ENCODE data around the gene LEPROT.

LEPROT gene

GRCh38 chr1:65434255-65434654, 13.8 kb downstream of the LEPROT start:
- TF ChIP-seq CTCF (IDR thresholded peaks at IDR 0.05; ENCODE audit: insufficient read depth, low read length, poor library complexity, severe bottlenecking) = no peak
- Histone ChIP-seq H3K27me3 (replicated peaks; ENCODE audit: control insufficient read depth, insufficient read depth, low read length) (no peaks in the 10 kb centered on the region), H3K36me3 (ENCODE audit: control insufficient read depth, insufficient read depth, low read length) (peaks cover 3% of the 10 kb centered on the region), H3K4me3 (replicated peaks; ENCODE audit: low read depth, low read length) (no peak overlapping the region)
- DNase-seq (ENCODE audit: extremely low read depth, insufficient read length) = no peak

- no peak overlapping the region for H3K4me3 ChIP-seq (replicated peaks; ENCODE audit: low read depth, low read length)
- peaks cover 3% of the 10 kb centered on the region for H3K36me3 ChIP-seq (ENCODE audit: control insufficient read depth, insufficient read depth, low read length)
- TF ChIP-seq CTCF (IDR thresholded peaks at IDR 0.05; ENCODE audit: insufficient read depth, low read length, poor library complexity, severe bottlenecking) = no peak
- DNase-seq (ENCODE audit: extremely low read depth, insufficient read length) = no peak
- H3K27me3 ChIP-seq (replicated peaks; ENCODE audit: control insufficient read depth, insufficient read depth, low read length) = no peaks in the 10 kb centered on the region
These were observed 14.3 kb downstream of the LEPROT start for GRCh38 chr1:65434760-65435159.

- H3K27me3 ChIP-seq (replicated peaks; ENCODE audit: control insufficient read depth, insufficient read depth, low read length) = no peaks in the 10 kb centered on the region
- no peak overlapping the region for H3K4me3 ChIP-seq (replicated peaks; ENCODE audit: low read depth, low read length)
- H3K36me3 ChIP-seq (ENCODE audit: control insufficient read depth, insufficient read depth, low read length) = no peaks in the 10 kb centered on the region; the same call in none of the 2 replicates
- TF ChIP-seq CTCF (IDR thresholded peaks at IDR 0.05; ENCODE audit: insufficient read depth, low read length, poor library complexity, severe bottlenecking) = no peak
- DNase-seq (ENCODE audit: extremely low read depth, insufficient read length) = no peak
These were observed 15.5 kb downstream of the LEPROT start for GRCh38 chr1:65435987-65436386.

DNA sequence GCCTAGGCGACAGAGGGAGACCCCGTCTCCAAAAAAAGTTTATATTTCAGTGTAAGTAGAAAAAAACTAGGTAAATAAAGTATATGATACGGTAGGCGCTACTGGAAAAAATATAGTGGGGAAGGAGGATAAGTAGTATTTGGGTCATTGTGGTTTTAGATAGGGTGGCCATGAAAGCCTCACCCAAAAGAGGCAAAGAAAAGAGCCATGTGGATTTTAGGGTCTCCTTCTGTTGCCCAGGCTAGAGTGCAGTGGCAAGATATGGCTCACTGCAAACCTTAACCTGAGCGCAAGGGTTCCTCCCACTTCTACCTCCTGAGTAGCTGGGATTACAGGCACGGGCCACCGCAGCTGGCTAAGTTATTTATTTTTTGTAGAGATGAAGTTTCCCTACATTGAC, 17.1 kb downstream of the LEPROT start:
- H3K27me3 ChIP-seq (replicated peaks; ENCODE audit: control insufficient read depth, insufficient read depth, low read length) = no peaks in the 10 kb centered on the region
- no peak overlapping the region for H3K4me3 ChIP-seq (replicated peaks; ENCODE audit: low read depth, low read length)
- H3K36me3 ChIP-seq (ENCODE audit: control insufficient read depth, insufficient read depth, low read length) = no peaks in the 10 kb centered on the region; the same call in none of the 2 replicates
- DNase-seq (ENCODE audit: extremely low read depth, insufficient read length) = no peak
- TF ChIP-seq CTCF (IDR thresholded peaks at IDR 0.05; ENCODE audit: insufficient read depth, low read length, poor library complexity, severe bottlenecking) = no peak

DNA sequence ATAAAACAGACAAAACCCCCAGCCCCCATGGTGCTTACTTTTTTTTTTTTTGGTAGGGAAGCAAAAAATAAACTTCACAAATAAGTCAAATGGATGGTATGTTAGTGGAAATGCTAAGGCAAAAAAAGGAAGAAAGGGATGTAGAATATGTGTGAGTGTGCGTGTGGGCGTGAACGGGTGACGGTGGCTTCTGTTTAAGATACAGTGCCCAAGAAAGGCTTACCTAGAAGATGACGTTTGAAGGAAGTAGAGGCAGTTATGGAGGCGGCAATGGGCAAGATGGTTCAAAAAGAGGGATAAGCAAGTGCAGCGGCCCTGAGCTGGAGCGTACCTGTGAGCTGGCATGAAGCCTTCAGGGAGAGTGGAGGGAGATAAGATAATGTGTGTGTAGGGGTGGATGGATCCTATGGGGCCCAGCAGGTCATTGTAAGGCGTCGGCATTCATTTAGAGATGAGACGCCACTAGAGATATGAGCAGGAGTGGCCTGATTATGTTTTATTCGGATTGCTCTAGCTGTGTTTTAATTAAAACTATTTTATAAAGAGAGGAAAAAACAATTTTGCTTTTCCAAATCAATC, 19.9 kb downstream of the LEPROT start:
- Histone ChIP-seq H3K4me3 (replicated peaks; ENCODE audit: low read depth, low read length) (no peak overlapping the region), H3K36me3 (ENCODE audit: control insufficient read depth, insufficient read depth, low read length) (no peaks in the 10 kb centered on the region), H3K27me3 (replicated peaks; ENCODE audit: control insufficient read depth, insufficient read depth, low read length) (no peaks in the 10 kb centered on the region)
- DNase-seq (ENCODE audit: extremely low read depth, insufficient read length) = no peak
- TF ChIP-seq CTCF (IDR thresholded peaks at IDR 0.05; ENCODE audit: insufficient read depth, low read length, poor library complexity, severe bottlenecking) = no peak

GRCh38 chr1:65440915-65441314, 20.4 kb downstream of the LEPROT start:
- DNase-seq (ENCODE audit: extremely low read depth, insufficient read length) = no peak
- no peak for TF ChIP-seq CTCF (IDR thresholded peaks at IDR 0.05; ENCODE audit: insufficient read depth, low read length, poor library complexity, severe bottlenecking)
- no peaks in the 10 kb centered on the region for H3K27me3 ChIP-seq (replicated peaks; ENCODE audit: control insufficient read depth, insufficient read depth, low read length)
- H3K4me3 ChIP-seq (replicated peaks; ENCODE audit: low read depth, low read length) = no peak overlapping the region
- no peaks in the 10 kb centered on the region for H3K36me3 ChIP-seq (ENCODE audit: control insufficient read depth, insufficient read depth, low read length)

Data from GM06990 (cell line).